Loucy (cell line): ENCODE data around the gene TJP3.

Experiments
- H2AFZ ChIP-seq: fragments of 200-600 bp; sonication (generic); 2 replicates; pipeline ENCODE4 v1.6.0; 2016; ENCODE audit warnings: antibody characterized with exemption, mild to moderate bottlenecking, low read length, moderate library complexity
- H3F3A ChIP-seq: fragments of 200-600 bp; 2 replicates; pipeline ENCODE4 v1.6.0; 2016; ENCODE audit warnings: antibody characterized with exemption, low read depth, mild to moderate bottlenecking
- H3K27me3 ChIP-seq: fragments of 200-600 bp; sonication (generic); 2 replicates; pipeline ENCODE4 v1.6.1; 2014; ENCODE audit warnings: low read length, mild to moderate bottlenecking; ENCODE audit not compliant: insufficient read depth, poor library complexity, severe bottlenecking
- H3K36me3 ChIP-seq: fragments of 200-600 bp; sonication (generic); 2 replicates; pipeline ENCODE4 v1.6.1; 2016; ENCODE audit warnings: low read length; ENCODE audit not compliant: insufficient read depth
- H3K4me1 ChIP-seq: fragments of 200-600 bp; sonication (generic); 2 replicates; pipeline ENCODE4 v1.5.1; 2014; ENCODE audit warnings: low read length, mild to moderate bottlenecking; ENCODE audit not compliant: insufficient read depth, poor library complexity, severe bottlenecking
- H3K4me2 ChIP-seq: fragments of 200-600 bp; sonication (generic); 2 replicates; pipeline ENCODE4 v1.6.0; 2014; ENCODE audit warnings: antibody characterized with exemption, low read length, low read depth, mild to moderate bottlenecking; ENCODE audit not compliant: poor library complexity, severe bottlenecking
- H3K4me3 ChIP-seq: fragments of 200-600 bp; sonication (generic); 2 replicates; pipeline ENCODE4 v1.5.1; 2014; ENCODE audit warnings: low read length, mild to moderate bottlenecking, mixed read lengths; ENCODE audit not compliant: poor library complexity, severe bottlenecking
- H3K79me2 ChIP-seq: fragments of 200-600 bp; sonication (generic); 2 replicates; pipeline ENCODE4 v1.6.1; 2014; ENCODE audit warnings: low read length; ENCODE audit not compliant: insufficient read depth
- H3K9ac ChIP-seq: fragments of 200-600 bp; sonication (generic); 2 replicates; pipeline ENCODE4 v1.6.0; 2014; ENCODE audit warnings: mild to moderate bottlenecking, low read depth, low read length, moderate library complexity; ENCODE audit not compliant: poor library complexity, severe bottlenecking
- H3K9me2 ChIP-seq: fragments of 200-600 bp; sonication (generic); replicated peaks from 2 replicates; pipeline ENCODE4 v1.6.1; 2016; ENCODE audit warnings: low read depth, low read length, mixed read lengths
- H3K9me3 ChIP-seq: fragments of 200-600 bp; sonication (generic); 2 replicates; pipeline ENCODE4 v1.6.1; 2014; ENCODE audit warnings: mild to moderate bottlenecking, antibody characterized with exemption, low read length, low read depth; ENCODE audit not compliant: insufficient read depth
- H4K20me1 ChIP-seq: fragments of 200-600 bp; sonication (generic); 2 replicates; pipeline ENCODE4 v1.6.0; 2014; ENCODE audit warnings: antibody characterized with exemption, low read length, mild to moderate bottlenecking; ENCODE audit not compliant: insufficient read depth, poor library complexity, severe bottlenecking
- EZH2phosphoT487 ChIP-seq: fragments of 200-600 bp; IDR thresholded peaks from 2 replicates; pipeline ENCODE4 v1.6.1; 2018; ENCODE audit warnings: antibody characterized with exemption, mild to moderate bottlenecking, moderate library complexity, borderline replicate concordance
- TF ChIP-seq, protein P1 (sequence below): fragments of 200-600 bp; sonication (generic); conservative IDR thresholded peaks from 2 replicates; pipeline ENCODE4 v1.5.1; 2014; ENCODE audit warnings: mild to moderate bottlenecking, antibody characterized with exemption, low read length

Gene TJP3

DNA sequence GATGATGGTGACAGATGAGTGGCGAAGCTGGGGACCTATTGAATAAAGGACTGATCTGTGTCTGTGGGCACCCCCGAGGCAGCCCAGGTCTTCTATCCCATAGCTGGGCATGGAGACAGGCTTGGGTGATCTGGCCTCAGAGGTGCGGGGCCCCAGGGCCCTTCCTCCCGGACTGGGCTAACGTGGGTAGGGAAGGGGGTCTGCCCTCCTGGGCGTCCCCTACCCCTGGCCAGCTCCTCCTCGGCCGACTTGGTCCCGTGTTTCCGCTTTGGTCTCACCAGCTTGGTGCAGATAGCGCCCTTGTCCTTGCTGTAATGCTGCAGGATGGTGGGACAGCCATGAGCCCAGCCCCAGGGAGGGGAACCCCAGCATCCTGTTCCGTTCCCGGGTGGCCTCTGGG is 74.7 kb downstream of the TJP3 start:
- Histone ChIP-seq H3K9ac (no peak overlapping the region), H3K9me2 (no peaks in the 10 kb centered on the region), H3K4me1 (peaks cover 9% of the 10 kb centered on the region), H3K36me3 (peaks cover 5% of the 10 kb centered on the region; the same call in 1 of the 2 replicates), H3K79me2 (peaks cover 15% of the 10 kb centered on the region), H3K27me3 (peaks cover 4% of the 10 kb centered on the region), H4K20me1 (no peaks in the 10 kb centered on the region), H3K4me3 (no peak overlapping the region), H3K4me2 (no peak overlapping the region), H3K9me3 (no peaks in the 10 kb centered on the region; the same call in 1 of the 2 replicates), H2AFZ (no peak overlapping the region), H3F3A (no peaks in the 10 kb centered on the region)
- TF ChIP-seq EZH2phosphoT487 = no peak
- TF ChIP-seq, protein P1, sequence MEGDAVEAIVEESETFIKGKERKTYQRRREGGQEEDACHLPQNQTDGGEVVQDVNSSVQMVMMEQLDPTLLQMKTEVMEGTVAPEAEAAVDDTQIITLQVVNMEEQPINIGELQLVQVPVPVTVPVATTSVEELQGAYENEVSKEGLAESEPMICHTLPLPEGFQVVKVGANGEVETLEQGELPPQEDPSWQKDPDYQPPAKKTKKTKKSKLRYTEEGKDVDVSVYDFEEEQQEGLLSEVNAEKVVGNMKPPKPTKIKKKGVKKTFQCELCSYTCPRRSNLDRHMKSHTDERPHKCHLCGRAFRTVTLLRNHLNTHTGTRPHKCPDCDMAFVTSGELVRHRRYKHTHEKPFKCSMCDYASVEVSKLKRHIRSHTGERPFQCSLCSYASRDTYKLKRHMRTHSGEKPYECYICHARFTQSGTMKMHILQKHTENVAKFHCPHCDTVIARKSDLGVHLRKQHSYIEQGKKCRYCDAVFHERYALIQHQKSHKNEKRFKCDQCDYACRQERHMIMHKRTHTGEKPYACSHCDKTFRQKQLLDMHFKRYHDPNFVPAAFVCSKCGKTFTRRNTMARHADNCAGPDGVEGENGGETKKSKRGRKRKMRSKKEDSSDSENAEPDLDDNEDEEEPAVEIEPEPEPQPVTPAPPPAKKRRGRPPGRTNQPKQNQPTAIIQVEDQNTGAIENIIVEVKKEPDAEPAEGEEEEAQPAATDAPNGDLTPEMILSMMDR = no peak

DNA sequence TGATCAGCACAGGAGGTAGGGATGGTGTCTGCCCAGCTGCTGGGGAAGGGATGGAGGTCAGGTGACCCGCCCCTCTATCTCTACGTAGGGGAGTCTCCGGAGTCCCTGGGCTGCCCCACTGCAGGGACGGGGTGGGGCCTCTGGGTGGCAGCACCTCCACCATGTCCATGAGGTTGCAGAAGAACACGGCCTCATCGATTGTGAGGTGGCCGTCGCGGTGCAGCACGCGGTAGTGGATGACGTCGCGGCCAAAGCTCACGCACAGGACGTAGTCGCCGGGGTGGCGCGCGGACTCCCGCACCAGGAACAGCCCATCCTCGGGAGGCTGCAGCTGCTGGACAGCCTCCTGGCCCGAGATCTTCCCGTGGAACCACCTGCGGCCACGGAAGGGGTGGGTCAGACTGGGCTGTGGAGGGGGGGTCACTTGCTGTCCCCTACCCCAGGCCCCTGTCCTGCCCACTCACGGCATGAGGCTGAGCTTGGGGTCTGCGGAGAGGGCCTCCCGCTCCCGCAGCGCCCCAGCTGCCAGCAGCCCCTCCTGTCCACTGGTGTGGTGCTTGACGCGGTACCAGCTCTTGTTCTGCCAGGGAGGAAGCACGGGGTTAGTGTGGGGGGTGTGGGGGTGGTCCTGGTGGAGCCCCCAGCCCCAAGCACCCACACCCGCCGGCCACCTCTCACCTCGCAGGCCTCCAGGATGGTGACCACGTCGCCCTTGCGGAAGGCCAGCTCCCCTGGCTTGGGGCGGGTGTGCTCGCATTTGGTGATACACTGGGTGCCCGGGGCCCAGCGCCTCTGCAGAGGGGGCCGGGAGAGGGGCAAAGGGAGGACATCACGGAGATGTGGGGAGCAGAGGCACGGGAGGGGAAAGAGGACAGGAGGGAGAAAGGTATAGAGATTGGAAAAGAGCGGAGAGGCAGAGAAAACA is 75.7 kb downstream of the TJP3 start:
- no peaks in the 10 kb centered on the region for H4K20me1 ChIP-seq
- H3K27me3 ChIP-seq = peaks cover 4% of the 10 kb centered on the region
- no peaks in the 10 kb centered on the region for H3F3A ChIP-seq
- no peak overlapping the region for H2AFZ ChIP-seq
- peaks cover 5% of the 10 kb centered on the region; the same call in 1 of the 2 replicates for H3K36me3 ChIP-seq
- H3K9ac ChIP-seq = no peak overlapping the region
- peak overlapping the region; percentile 83 for H3K4me3 ChIP-seq
- H3K9me3 ChIP-seq = no peaks in the 10 kb centered on the region; the same call in 1 of the 2 replicates
- H3K79me2 ChIP-seq = peaks cover 15% of the 10 kb centered on the region
- TF ChIP-seq, protein P1 = peak; percentile 76
- TF ChIP-seq EZH2phosphoT487 = no peak
- H3K4me1 ChIP-seq = peaks cover 9% of the 10 kb centered on the region
- H3K4me2 ChIP-seq = peak overlapping the region; percentile 91
- no peaks in the 10 kb centered on the region for H3K9me2 ChIP-seq

DNA sequence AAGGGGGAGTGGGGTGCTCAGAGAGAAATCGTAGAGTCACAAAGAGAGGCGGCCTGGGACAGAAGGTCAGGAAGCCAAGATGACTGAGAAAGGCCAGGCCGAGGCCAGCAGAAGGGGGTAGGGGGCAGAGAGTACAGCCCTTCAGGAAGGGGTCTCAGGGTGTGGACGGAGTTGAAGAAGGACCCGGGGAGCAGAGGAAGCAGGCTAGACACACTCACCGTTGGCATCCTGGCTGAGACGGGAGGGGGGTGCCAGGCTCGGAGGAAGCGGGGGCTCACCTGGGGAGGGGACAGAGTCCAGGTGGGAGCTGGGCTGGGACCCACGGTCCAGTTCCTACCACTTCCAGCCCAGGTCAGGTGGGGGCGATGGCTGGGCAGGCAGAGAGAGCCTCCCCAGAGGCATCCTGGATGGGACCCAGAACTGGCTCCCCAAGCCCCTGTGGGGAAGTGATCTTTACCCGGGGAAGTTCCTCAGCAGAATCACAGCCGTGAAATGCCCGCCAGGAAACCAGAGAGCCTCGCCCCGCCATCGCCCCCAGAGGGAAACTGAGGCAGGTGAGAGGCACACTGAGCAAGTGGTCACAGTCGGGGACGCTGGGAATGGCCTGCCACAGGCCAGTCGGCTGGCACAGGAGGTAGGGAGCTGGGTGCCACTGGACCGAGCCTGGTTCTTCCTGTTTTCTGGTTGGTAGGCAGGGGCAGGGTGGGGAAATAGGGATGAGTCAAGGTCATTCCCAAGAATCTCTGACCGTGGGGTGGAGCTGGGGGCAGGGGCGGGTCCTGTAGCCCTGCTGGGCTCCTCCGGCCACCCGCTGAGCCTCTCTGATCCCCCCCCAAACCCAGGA is 76.6 kb downstream of the TJP3 start:
- Histone ChIP-seq H3F3A (no peaks in the 10 kb centered on the region), H3K4me1 (peaks cover 9% of the 10 kb centered on the region), H3K27me3 (peaks cover 4% of the 10 kb centered on the region), H3K9me2 (no peaks in the 10 kb centered on the region), H3K4me3 (peak overlapping the region; percentile 83), H3K4me2 (peak overlapping the region; percentile 91), H3K79me2 (peaks cover 15% of the 10 kb centered on the region), H3K9me3 (no peaks in the 10 kb centered on the region; the same call in 1 of the 2 replicates), H3K36me3 (peaks cover 5% of the 10 kb centered on the region; the same call in 1 of the 2 replicates), H2AFZ (peak overlapping the region; percentile 99; the same call in 1 of the 2 replicates), H4K20me1 (no peaks in the 10 kb centered on the region), H3K9ac (peak overlapping the region; percentile 94)
- TF ChIP-seq, protein P1 = 0 out of 2 replicates have a peak, but pooled peaks have one; percentile 21
- no peak for TF ChIP-seq EZH2phosphoT487
